ENCODE data around the gene PMPCA.

The PMPCA gene

DNA sequence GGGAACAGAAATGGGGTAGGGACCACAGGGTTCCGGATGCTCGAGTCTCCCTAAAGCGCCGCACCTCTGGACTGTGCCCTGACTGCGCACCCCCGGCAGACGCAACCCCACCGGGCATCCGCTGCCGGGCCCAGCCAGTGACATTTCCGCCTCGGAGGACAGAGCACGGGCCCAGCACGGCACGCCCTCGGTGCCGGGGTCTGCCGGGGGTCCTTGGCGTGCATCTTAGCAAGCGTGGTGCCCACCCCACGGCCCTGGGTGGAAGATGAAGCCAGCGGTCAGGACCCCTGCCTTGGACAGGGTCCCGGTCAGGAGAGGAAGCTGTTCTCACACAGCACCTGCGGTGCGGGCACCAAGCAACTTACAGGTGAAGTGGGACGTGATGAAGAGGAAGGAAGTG is 22.1 kb downstream of the PMPCA start:
- no peak for TF ChIP-seq CTCF (IDR thresholded peaks at IDR 0.05)
- Histone ChIP-seq H3K27ac (no peak overlapping the region), H3K4me3 (no peak overlapping the region)
- DNase-seq (ENCODE audit: low spot score): no peak

DNA sequence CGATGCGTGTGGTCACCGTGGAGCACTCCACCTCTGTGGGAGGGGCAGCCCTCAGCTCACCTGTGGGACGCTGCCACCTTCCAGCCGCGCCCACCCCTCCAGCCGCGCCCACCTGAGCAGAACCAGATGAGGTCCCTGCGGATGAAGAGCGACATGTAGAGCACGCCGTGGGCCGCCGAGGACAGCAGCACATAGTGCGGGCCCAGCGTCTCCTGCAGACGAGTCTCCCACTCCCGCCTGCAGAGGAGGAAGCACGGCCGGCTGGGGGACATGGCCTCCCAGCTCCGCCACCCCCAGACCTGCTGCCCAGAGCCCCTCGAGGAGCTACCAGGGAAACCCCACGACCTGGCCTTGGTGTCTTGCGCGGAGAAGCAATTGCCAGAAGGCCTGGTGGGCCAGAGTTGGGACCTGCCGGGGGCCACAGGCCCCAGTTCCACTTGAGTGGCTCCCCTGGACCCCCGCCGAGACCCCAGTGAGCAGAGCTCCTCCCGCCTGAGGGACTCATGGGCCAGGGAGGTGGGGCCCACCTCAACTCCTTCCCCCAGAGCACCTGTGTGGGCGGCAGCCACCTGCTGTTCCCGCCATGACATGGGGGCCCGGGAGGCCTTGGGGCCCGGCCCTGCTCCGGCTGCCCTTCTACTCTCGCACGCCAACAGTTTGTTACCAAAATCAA is 22.7 kb downstream of the PMPCA start:
- no peak overlapping the region for H3K4me3 ChIP-seq
- DNase-seq (ENCODE audit: low spot score): no peak
- no peak for TF ChIP-seq CTCF (IDR thresholded peaks at IDR 0.05)
- H3K27ac ChIP-seq: no peak overlapping the region

DNA sequence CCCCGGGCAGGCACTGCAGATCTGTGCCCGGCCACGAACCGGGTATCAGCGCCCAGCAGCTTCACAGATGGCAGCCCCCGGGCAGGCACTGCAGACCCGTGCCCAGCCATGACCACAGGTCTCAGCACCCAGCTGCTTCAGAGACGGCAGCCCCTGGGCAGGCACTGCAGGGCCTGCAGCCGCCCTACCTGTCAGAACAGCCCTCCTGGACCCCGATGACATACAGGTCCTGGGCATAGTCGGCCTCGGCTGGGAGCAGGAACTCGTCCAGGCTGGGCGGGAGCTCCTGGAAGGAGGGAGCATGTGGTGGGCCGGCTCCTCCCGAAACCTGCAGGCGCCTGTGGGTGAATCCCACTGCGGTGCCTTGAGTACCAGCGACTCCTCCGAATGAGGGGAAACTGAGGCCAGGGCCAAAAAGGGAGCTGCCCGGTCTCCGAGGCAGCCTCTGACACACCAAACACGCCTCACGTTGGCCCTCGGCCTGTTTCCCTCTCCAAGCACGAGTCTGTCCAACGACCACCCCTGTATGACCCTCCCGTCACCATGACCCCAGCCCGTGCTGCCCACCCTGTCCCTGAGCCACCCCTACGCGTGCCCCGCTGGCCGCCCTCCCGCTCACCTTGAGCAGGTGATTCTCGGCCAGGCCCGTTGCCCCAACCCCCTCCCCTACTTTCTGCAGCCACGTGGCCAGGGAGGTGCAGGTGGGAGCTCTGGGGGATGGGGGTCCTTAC is 23.6 kb downstream of the PMPCA start:
- H3K27ac ChIP-seq: no peak overlapping the region
- TF ChIP-seq CTCF (IDR thresholded peaks at IDR 0.05): no peak
- H3K4me3 ChIP-seq: no peak overlapping the region
- no peak for DNase-seq (ENCODE audit: low spot score)

- Histone ChIP-seq H3K27ac (no peak overlapping the region), H3K4me3 (no peak overlapping the region)
- no peak for TF ChIP-seq CTCF (IDR thresholded peaks at IDR 0.05)
- no peak for DNase-seq (ENCODE audit: low spot score)
Measured at GRCh38 chr9:136434580-136435169, 24.2 kb downstream of the PMPCA start.

GRCh38 chr9:136436055-136436634 is 25.7 kb downstream of the PMPCA start:
- no peak for TF ChIP-seq CTCF (IDR thresholded peaks at IDR 0.05)
- H3K27ac ChIP-seq: no peak overlapping the region
- no peak overlapping the region for H3K4me3 ChIP-seq
- peak; percentile 69 for DNase-seq (ENCODE audit: low spot score)

GRCh38 chr9:136437430-136437829 is 27.0 kb downstream of the PMPCA start:
- peak overlapping the region; percentile 99 for H3K4me3 ChIP-seq
- no peak for DNase-seq (ENCODE audit: low spot score)
- TF ChIP-seq CTCF (IDR thresholded peaks at IDR 0.05): no peak
- H3K27ac ChIP-seq: no peak overlapping the region
